PC-9 (cell line): ENCODE data around the gene MRFAP1. TPM values are rescaled to one million over a fixed set of nuclear protein-coding genes. Genes with fewer than 3 reads are reported as not detected.
A peak's percentile ranks its signal among the peaks of the same experiment; 100 is the strongest.

Source experiments
- BruUV-seq: library from RNA; stranded (reverse); fragments of 400-500 nt; replicated peaks from 2 replicates; lab custom pipeline; 2021; lab: Mats Ljungman, UMichigan
- CTCF ChIA-PET: fragments of 300-600 bp; sonication (Branson Sonifier 250); formaldehyde crosslinking; loops from one replicate; lab custom pipeline; 2022; ENCODE audit warnings: antibody characterized with exemption; lab: Charles Lee
- POLR2A ChIA-PET: fragments of 300-600 bp; sonication (Branson Sonifier 250); formaldehyde crosslinking; loops from one replicate; lab custom pipeline; 2022; ENCODE audit warnings: antibody characterized with exemption; ENCODE audit not compliant: unreplicated experiment; lab: Charles Lee
- DNase-seq, 2 experiments: peaks; one replicate each; pipeline versions ENCODE4 v3.0.0 to v3.0.0-alpha.2; 2015 to 2022; ENCODE audit warnings: mixed read lengths in 1 of 2
- H2AFZ ChIP-seq: fragments of 200-600 bp; sonication (generic); 2 replicates; pipeline ENCODE4 v1.8.1; 2017; ENCODE audit warnings: antibody characterized with exemption
- H3F3A ChIP-seq: fragments of 200-600 bp; sonication (generic); 2 replicates; pipeline ENCODE4 v1.8.1; 2017; ENCODE audit warnings: antibody characterized with exemption, mild to moderate bottlenecking, low read depth; ENCODE audit not compliant: insufficient read depth
- H3K27ac ChIP-seq: fragments of 200-600 bp; sonication (generic); 2 replicates; pipeline ENCODE4 v1.6.1; 2016; ENCODE audit warnings: mixed run types
- H3K27me3 ChIP-seq: fragments of 200-600 bp; sonication (generic); 2 replicates; pipeline ENCODE4 v1.6.1; 2016; ENCODE audit warnings: low read depth, mixed run types; ENCODE audit not compliant: insufficient read depth
- H3K36me3 ChIP-seq: fragments of 200-600 bp; sonication (generic); 2 replicates; pipeline ENCODE4 v1.6.1; 2016; ENCODE audit warnings: low read depth, mixed run types
- H3K4me1 ChIP-seq: fragments of 200-600 bp; sonication (generic); replicated peaks from 2 replicates; pipeline ENCODE4 v1.6.1; 2016; ENCODE audit warnings: mixed run types; ENCODE audit not compliant: insufficient read depth
- H3K4me2 ChIP-seq: fragments of 200-600 bp; sonication (generic); 2 replicates; pipeline ENCODE4 v1.6.1; 2017; ENCODE audit warnings: mixed run types
- H3K4me3 ChIP-seq: fragments of 200-600 bp; sonication (generic); 2 replicates; pipeline ENCODE4 v1.6.1; 2016; ENCODE audit warnings: mixed run types
- H3K79me2 ChIP-seq: fragments of 200-600 bp; sonication (generic); 2 replicates; pipeline ENCODE4 v1.6.1; 2017; ENCODE audit warnings: low read depth, mixed run types
- H3K9me2 ChIP-seq: fragments of 200-600 bp; sonication (generic); 2 replicates; pipeline ENCODE4 v1.8.1; 2017; ENCODE audit warnings: mild to moderate bottlenecking; ENCODE audit not compliant: insufficient read depth
- H3K9me3 ChIP-seq: fragments of 200-600 bp; sonication (generic); 2 replicates; pipeline ENCODE4 v1.8.1; 2016; ENCODE audit warnings: low read depth; ENCODE audit not compliant: insufficient read depth
- H4K20me1 ChIP-seq: fragments of 200-600 bp; sonication (generic); 2 replicates; pipeline ENCODE4 v1.8.1; 2017; ENCODE audit not compliant: insufficient read depth
- CTCF ChIP-seq: fragments of 200-600 bp; sonication (generic); conservative IDR thresholded peaks from 2 replicates; pipeline ENCODE4 v1.6.1; 2017; ENCODE audit warnings: mixed run types, antibody characterized with exemption, mild to moderate bottlenecking, moderate library complexity
- EZH2 ChIP-seq: fragments of 200-600 bp; sonication (generic); IDR thresholded peaks from 2 replicates; pipeline ENCODE4 v1.8.0; 2017; ENCODE audit warnings: antibody characterized with exemption, low read depth
- intact Hi-C: fragments of 100-400 bp; cut with micrococcal nuclease; formaldehyde crosslinking; loops from one replicate; pipeline ENCODE4 v1.10.0; 2022; ENCODE audit not compliant: unreplicated experiment
- total RNA-seq: library from RNA; stranded (reverse); gene quantifications from 2 replicates; pipeline ENCODE4 v1.2.3, GENCODE V29; 2021

The MRFAP1 gene
- total RNA-seq, 1 experiment from 2014 or later = 278 TPM

DNA sequence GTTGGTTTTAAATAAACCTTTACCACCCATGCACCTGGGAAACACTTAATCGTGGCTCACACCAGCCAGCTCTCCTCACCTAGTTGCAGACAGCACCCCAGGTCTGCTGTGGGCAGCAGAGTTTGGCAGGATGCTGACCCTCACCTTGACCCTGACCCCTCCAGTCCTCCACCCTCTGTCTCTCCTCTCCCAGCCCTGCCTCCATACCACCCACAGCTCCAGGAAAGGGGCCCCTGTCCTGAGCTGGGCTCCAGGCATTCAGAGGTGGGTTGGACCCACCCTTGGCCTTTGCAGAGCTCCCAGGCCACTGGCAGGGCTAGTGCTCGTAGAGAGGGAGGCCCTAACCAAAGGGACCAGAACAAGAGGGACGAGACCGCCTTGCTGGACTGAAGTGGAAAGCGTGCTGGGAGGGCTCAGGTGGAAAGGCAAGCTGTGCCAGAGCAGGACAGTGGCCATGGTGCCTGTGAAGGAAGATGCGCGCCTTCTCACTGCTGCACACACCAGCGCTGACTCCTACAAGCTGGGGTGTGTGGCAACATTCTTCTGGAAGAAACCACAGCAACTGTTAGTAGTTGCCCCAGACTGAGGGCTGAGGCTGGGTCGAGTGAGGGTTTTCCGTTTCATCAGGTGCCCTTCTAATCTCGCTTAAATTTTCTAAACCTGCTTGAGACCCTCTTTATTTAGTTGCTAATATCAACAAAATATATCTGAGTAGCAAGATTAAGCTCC, 42.5 kb downstream of the MRFAP1 start:
- Histone ChIP-seq H3K27ac (no peak overlapping the region), H3K4me1 (peaks cover 6% of the 10 kb centered on the region), H3K9me2 (no peaks in the 10 kb centered on the region), H4K20me1 (no peaks in the 10 kb centered on the region), H3K4me2 (no peak overlapping the region), H2AFZ (no peak overlapping the region), H3K36me3 (no peaks in the 10 kb centered on the region), H3K27me3 (no peaks in the 10 kb centered on the region), H3K79me2 (no peaks in the 10 kb centered on the region), H3F3A (peaks cover 13% of the 10 kb centered on the region), H3K4me3 (no peak overlapping the region), H3K9me3 (no peaks in the 10 kb centered on the region)
- intact Hi-C loops = no loop called here
- TF ChIP-seq CTCF (no peak), EZH2 (no peak)
- POLR2A ChIA-PET = no interaction called here
- BruUV-seq = no TSS peak
- DNase-seq = no peak
- CTCF ChIA-PET = no interaction called here

GRCh38 chr4:6684656-6685055, 44.2 kb downstream of the MRFAP1 start:
- no peak overlapping the region for H3K27ac ChIP-seq
- H2AFZ ChIP-seq = no peak overlapping the region
- no peak overlapping the region for H3K4me3 ChIP-seq
- H3K9me2 ChIP-seq = no peaks in the 10 kb centered on the region
- no peak for TF ChIP-seq EZH2
- no peak for TF ChIP-seq CTCF
- no peak overlapping the region for H3K4me2 ChIP-seq
- ChIA-PET CTCF (interaction anchor here (0.6 kb wide), 1 partner anchor 33 kb away, joined by 6 read pairs; no protein-coding TSS in a partner anchor), POLR2A (no interaction called here)
- H3K36me3 ChIP-seq = no peaks in the 10 kb centered on the region
- peaks cover 19% of the 10 kb centered on the region for H3K4me1 ChIP-seq
- intact Hi-C loops = loop anchor here (5.0 kb wide), 1 partner anchor 412 kb away; no protein-coding TSS in a partner anchor
- H3F3A ChIP-seq = peaks cover 20% of the 10 kb centered on the region
- no peaks in the 10 kb centered on the region for H3K27me3 ChIP-seq
- H3K79me2 ChIP-seq = no peaks in the 10 kb centered on the region
- H4K20me1 ChIP-seq = no peaks in the 10 kb centered on the region
- no peak for DNase-seq
- no peaks in the 10 kb centered on the region for H3K9me3 ChIP-seq
- no TSS peak for BruUV-seq

DNA sequence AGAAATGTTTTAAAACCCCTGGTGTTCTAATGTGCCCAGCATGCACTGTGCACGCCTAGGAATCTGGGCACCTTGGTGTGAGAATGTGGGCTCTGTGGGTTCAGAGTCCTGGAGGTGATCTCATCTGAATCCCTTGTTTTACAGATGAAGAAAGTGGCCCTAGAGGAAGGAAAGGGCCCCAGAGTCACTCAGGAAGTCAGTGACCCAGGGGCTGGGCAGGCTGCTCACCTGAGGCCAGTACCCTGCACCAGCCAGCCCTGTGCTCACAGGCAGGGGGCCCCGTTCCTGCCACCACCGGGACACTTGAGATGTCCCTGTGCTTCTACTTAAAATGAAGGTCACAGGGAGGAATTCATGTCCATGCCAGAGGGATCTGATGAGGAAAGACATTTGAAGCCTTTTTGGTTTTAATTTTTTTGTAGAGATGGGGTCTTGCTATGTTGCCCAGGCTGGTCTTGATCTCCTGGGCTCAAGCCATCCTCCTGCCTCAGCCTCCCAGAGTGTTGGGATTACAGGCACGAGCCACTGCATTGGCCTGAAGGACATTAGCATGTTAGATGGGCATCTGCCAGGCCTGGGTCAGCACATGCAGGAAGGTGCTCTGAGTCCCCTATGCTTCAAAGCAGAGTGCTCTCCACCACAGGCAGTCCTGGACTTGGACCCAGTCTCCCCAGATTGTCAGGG, 45.8 kb downstream of the MRFAP1 start:
- BruUV-seq = no TSS peak
- CTCF ChIA-PET = interaction anchor here (1.9 kb wide), 1 partner anchor 10 kb away, joined by 8 read pairs; no protein-coding TSS in a partner anchor

More for the DNA sequence above, 45.8 kb downstream of the MRFAP1 start:
- intact Hi-C loops = loop anchor here (5.0 kb wide), 1 partner anchor 414 kb away; no protein-coding TSS in a partner anchor
- Histone ChIP-seq H3K4me1 (peaks cover 35% of the 10 kb centered on the region), H3K27me3 (no peaks in the 10 kb centered on the region), H3K27ac (no peak overlapping the region), H4K20me1 (no peaks in the 10 kb centered on the region), H2AFZ (no peak overlapping the region), H3K79me2 (peaks cover 6% of the 10 kb centered on the region; the same call in 1 of the 2 replicates), H3K9me3 (no peaks in the 10 kb centered on the region), H3F3A (peaks cover 28% of the 10 kb centered on the region), H3K9me2 (no peaks in the 10 kb centered on the region), H3K4me2 (no peak overlapping the region), H3K4me3 (no peak overlapping the region), H3K36me3 (no peaks in the 10 kb centered on the region)
- TF ChIP-seq EZH2 = no peak
- TF ChIP-seq CTCF = no peak
- POLR2A ChIA-PET = no interaction called here
- DNase-seq = peak in 1 of 2 experiments; percentile 28
